ENCODE results near the gene PDE6B. TPM values are rescaled to one million over a fixed set of nuclear protein-coding genes. Genes with fewer than 3 reads are reported as not detected.

The PDE6B gene
- total and polyA plus RNA-seq, 2 experiments from 2014 or later: 17.3 to 26.1 TPM

GRCh38 chr4:616911-617643, 8.3 kb upstream of the PDE6B start:
- Histone ChIP-seq H3K27ac (no peak overlapping the region), H3K4me2 (no peak overlapping the region), H3K4me3 (no peak overlapping the region), H3K36me3 (replicated peaks; ENCODE audit: insufficient read depth, low read depth) (no peaks in the 10 kb centered on the region), H3K4me1 (ENCODE audit: insufficient read depth) (no peaks in the 10 kb centered on the region), H4K20me1 (ENCODE audit: insufficient read depth, poor library complexity, severe bottlenecking) (no peaks in the 10 kb centered on the region), H3K79me2 (no peaks in the 10 kb centered on the region), H3K9me3 (ENCODE audit: low read depth) (no peaks in the 10 kb centered on the region), H2AFZ (no peak overlapping the region), H3K9me2 (replicated peaks; ENCODE audit: insufficient read depth) (no peaks in the 10 kb centered on the region), H3K27me3 (peaks cover 3% of the 10 kb centered on the region)
- TF ChIP-seq EZH2 (IDR thresholded peaks at IDR 0.05; ENCODE audit: borderline replicate concordance) (no peak), CTCF (IDR thresholded peaks at IDR 0.05; ENCODE audit: poor library complexity) (no peak), EZH2phosphoT487 (IDR thresholded peaks at IDR 0.05; ENCODE audit: low read depth, severe bottlenecking, unreplicated experiment) (no peak)
- WGBS (ENCODE audit: low lambda C conversion rate, missing lambda C conversion rate): 95% methylated on average over 24 of the region's 27 CpGs
- no peak for DNase-seq (ENCODE audit: low spot score)

- Histone ChIP-seq H3K9me3 (ENCODE audit: low read depth) (no peaks in the 10 kb centered on the region), H4K20me1 (ENCODE audit: insufficient read depth, poor library complexity, severe bottlenecking) (no peaks in the 10 kb centered on the region)
- TF ChIP-seq CTCF (IDR thresholded peaks at IDR 0.05; ENCODE audit: poor library complexity) (no peak), EZH2phosphoT487 (IDR thresholded peaks at IDR 0.05; ENCODE audit: low read depth, severe bottlenecking, unreplicated experiment) (no peak), EZH2 (IDR thresholded peaks at IDR 0.05; ENCODE audit: borderline replicate concordance) (no peak)
Observed at GRCh38 chr4:617644-618641, 7.4 kb upstream of the PDE6B start.

DNA sequence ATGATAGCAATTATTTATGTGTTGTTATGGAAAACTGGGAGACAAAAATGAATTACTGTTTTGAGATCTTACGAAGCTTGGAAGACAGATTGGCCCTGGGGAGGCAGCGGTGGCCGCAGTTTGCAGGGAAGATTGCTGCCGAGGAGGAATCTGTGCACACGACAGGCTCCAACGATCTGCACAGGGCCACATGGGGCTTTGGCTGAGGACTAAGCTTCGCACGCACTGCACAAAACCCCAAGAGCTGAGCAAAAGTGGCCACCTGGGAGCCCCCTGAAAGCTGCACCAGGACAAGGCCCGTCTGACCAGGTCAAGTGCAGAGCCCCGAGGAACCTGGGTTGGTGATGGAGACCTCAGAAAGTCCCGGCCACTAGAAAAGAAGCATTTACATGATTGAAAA, 5.2 kb upstream of the PDE6B start:
- WGBS (ENCODE audit: low lambda C conversion rate, missing lambda C conversion rate): 88% methylated on average over 11 of the region's 11 CpGs
- no peak overlapping the region for H3K27ac ChIP-seq
- H3K4me1 ChIP-seq (ENCODE audit: insufficient read depth): no peaks in the 10 kb centered on the region
- H3K4me3 ChIP-seq: no peak overlapping the region
- H4K20me1 ChIP-seq (ENCODE audit: insufficient read depth, poor library complexity, severe bottlenecking): no peaks in the 10 kb centered on the region
- no peaks in the 10 kb centered on the region for H3K36me3 ChIP-seq (replicated peaks; ENCODE audit: insufficient read depth, low read depth)
- H3K9me3 ChIP-seq (ENCODE audit: low read depth): no peaks in the 10 kb centered on the region
- H3K79me2 ChIP-seq: no peaks in the 10 kb centered on the region
- no peak for TF ChIP-seq EZH2 (IDR thresholded peaks at IDR 0.05; ENCODE audit: borderline replicate concordance)
- no peak for TF ChIP-seq CTCF (IDR thresholded peaks at IDR 0.05; ENCODE audit: poor library complexity)
- no peak for TF ChIP-seq EZH2phosphoT487 (IDR thresholded peaks at IDR 0.05; ENCODE audit: low read depth, severe bottlenecking, unreplicated experiment)
- DNase-seq (ENCODE audit: low spot score): no peak
- no peaks in the 10 kb centered on the region for H3K27me3 ChIP-seq
- no peaks in the 10 kb centered on the region for H3K9me2 ChIP-seq (replicated peaks; ENCODE audit: insufficient read depth)
- H2AFZ ChIP-seq: no peak overlapping the region
- no peak overlapping the region for H3K4me2 ChIP-seq

More at GRCh38 chr4:617644-618641, 7.4 kb upstream of the PDE6B start:
- 68% methylated on average over 18 of the region's 18 CpGs for WGBS (ENCODE audit: low lambda C conversion rate, missing lambda C conversion rate)
- H3K27me3 ChIP-seq: peaks cover 3% of the 10 kb centered on the region
- H3K79me2 ChIP-seq: no peaks in the 10 kb centered on the region
- no peak overlapping the region for H3K4me3 ChIP-seq
- DNase-seq (ENCODE audit: low spot score): peak; percentile 45
- H3K4me1 ChIP-seq (ENCODE audit: insufficient read depth): no peaks in the 10 kb centered on the region
- no peak overlapping the region for H2AFZ ChIP-seq
- no peak overlapping the region for H3K27ac ChIP-seq
- no peaks in the 10 kb centered on the region for H3K9me2 ChIP-seq (replicated peaks; ENCODE audit: insufficient read depth)
- H3K36me3 ChIP-seq (replicated peaks; ENCODE audit: insufficient read depth, low read depth): no peaks in the 10 kb centered on the region
- no peak overlapping the region for H3K4me2 ChIP-seq
